GM23338 (cell line): ENCODE measurements around the gene ATG16L2. TPM values are rescaled to one million over a fixed set of nuclear protein-coding genes. Genes with fewer than 3 reads are reported as not detected.

Experiments
- ATAC-seq: fragments of 200-7000 bp; cut with Tn5 transposase; 3 replicates; pipeline ENCODE4 v1.9.1; 2020
- DNase-seq: peaks from one replicate; pipeline ENCODE4 v3.0.0-alpha.2; 2015; ENCODE audit warnings: low spot score
- H2AFZ ChIP-seq: fragments of 200-600 bp; sonication (generic); 2 replicates; pipeline ENCODE4 v1.8.0; 2016; ENCODE audit warnings: antibody characterized with exemption, mild to moderate bottlenecking, moderate library complexity
- H3F3A ChIP-seq: fragments of 200-600 bp; sonication (generic); replicated peaks from 2 replicates; pipeline ENCODE4 v1.8.0; 2017; ENCODE audit warnings: antibody characterized with exemption, mixed run types, low read depth
- H3K27ac ChIP-seq: fragments of 200-600 bp; sonication (generic); 2 replicates; pipeline ENCODE4 v1.6.1; 2016; ENCODE audit warnings: low read depth
- H3K27me3 ChIP-seq: fragments of 200-600 bp; sonication (generic); 2 replicates; pipeline ENCODE4 v1.8.0; 2016; ENCODE audit warnings: mild to moderate bottlenecking, mixed run types, moderate library complexity; ENCODE audit not compliant: insufficient read depth
- H3K36me3 ChIP-seq: fragments of 200-600 bp; sonication (generic); 2 replicates; pipeline ENCODE4 v1.8.0; 2016; ENCODE audit warnings: mild to moderate bottlenecking; ENCODE audit not compliant: insufficient read depth
- H3K4me1 ChIP-seq: fragments of 200-600 bp; sonication (generic); 2 replicates; pipeline ENCODE4 v1.8.0; 2016; ENCODE audit warnings: mild to moderate bottlenecking, moderate library complexity; ENCODE audit not compliant: insufficient read depth
- H3K4me2 ChIP-seq: fragments of 200-600 bp; sonication (generic); 2 replicates; pipeline ENCODE4 v1.7.1; 2017; ENCODE audit warnings: mixed run types
- H3K4me3 ChIP-seq: fragments of 200-600 bp; sonication (generic); 2 replicates; pipeline ENCODE4 v1.6.1; 2016; ENCODE audit warnings: mixed run types
- H3K79me2 ChIP-seq: fragments of 200-600 bp; sonication (generic); replicated peaks from 2 replicates; pipeline ENCODE4 v1.8.0; 2017; ENCODE audit warnings: mild to moderate bottlenecking; ENCODE audit not compliant: insufficient read depth
- H3K9me2 ChIP-seq: fragments of 200-600 bp; sonication (generic); 2 replicates; pipeline ENCODE4 v1.8.0; 2017; ENCODE audit not compliant: insufficient read depth
- H4K20me1 ChIP-seq: fragments of 200-600 bp; sonication (generic); replicated peaks from 2 replicates; pipeline ENCODE4 v1.8.0; 2017; ENCODE audit warnings: mild to moderate bottlenecking; ENCODE audit not compliant: insufficient read depth
- H3K27ac Mint-ChIP-seq: 2 replicates; pipeline ENCODE4 v1.8.0; 2020; ENCODE audit warnings: inconsistent platforms, mild to moderate bottlenecking, moderate library complexity, mixed read lengths
- H3K27me3 Mint-ChIP-seq: 3 replicates; pipeline ENCODE4 v1.8.0; 2022; ENCODE audit warnings: low read depth, mild to moderate bottlenecking, moderate library complexity, mixed read lengths, inconsistent platforms; ENCODE audit not compliant: insufficient read depth, poor library complexity
- H3K36me3 Mint-ChIP-seq: 3 replicates; pipeline ENCODE4 v1.8.0; 2021; ENCODE audit warnings: low read depth, mild to moderate bottlenecking, inconsistent platforms, moderate library complexity, mixed read lengths
- H3K4me1 Mint-ChIP-seq: 3 replicates; pipeline ENCODE4 v1.8.0; 2020; ENCODE audit warnings: mild to moderate bottlenecking, inconsistent platforms, mixed read lengths
- H3K4me3 Mint-ChIP-seq: 3 replicates; pipeline ENCODE4 v1.8.0; 2021; ENCODE audit warnings: moderate library complexity, mild to moderate bottlenecking, inconsistent platforms, mixed read lengths
- H3K9me3 Mint-ChIP-seq: 3 replicates; pipeline ENCODE4 v1.8.0; 2020; ENCODE audit warnings: moderate library complexity, mild to moderate bottlenecking, inconsistent platforms, mixed read lengths
- CREB1 ChIP-seq: fragments of 250-450 bp; sonication (Bioruptor Pico); IDR thresholded peaks from 2 replicates; pipeline ENCODE4 v1.5.0; 2020; ENCODE audit warnings: low read depth, mild to moderate bottlenecking, moderate library complexity
- CTCF ChIP-seq, 2 experiments: fragments of 200-600 bp in 1 of 2; sonication (generic) in 1 of 2; conservative IDR thresholded peaks; 2 replicates each; pipeline versions ENCODE4 v1.5.1 to v1.6.1; 2016 to 2017; ENCODE audit warnings: antibody characterized with exemption in 2 of 2, low read depth in 2 of 2, mild to moderate bottlenecking in 2 of 2, moderate library complexity in 1 of 2
- EZH2 ChIP-seq: fragments of 200-600 bp; sonication (generic); IDR thresholded peaks from one replicate; pipeline ENCODE4 v1.8.0; 2017; ENCODE audit warnings: antibody characterized with exemption, mild to moderate bottlenecking, low read depth; ENCODE audit not compliant: unreplicated experiment
- POLR2AphosphoS5 ChIP-seq: IDR thresholded peaks from 2 replicates; pipeline ENCODE4 v1.6.1; 2016; ENCODE audit warnings: antibody characterized with exemption, low read depth
- REST ChIP-seq: IDR thresholded peaks from one replicate; pipeline ENCODE4 v1.6.1; 2018; ENCODE audit warnings: antibody characterized with exemption; ENCODE audit not compliant: unreplicated experiment
- ZNF114 ChIP-seq: fragments of 250-450 bp; sonication (Bioruptor Pico); IDR thresholded peaks from 2 replicates; pipeline ENCODE4 v1.5.0; 2020; ENCODE audit warnings: mild to moderate bottlenecking, moderate library complexity
- ZNF331 ChIP-seq: fragments of 250-450 bp; sonication (Bioruptor Pico); IDR thresholded peaks from 2 replicates; pipeline ENCODE4 v1.5.0; 2020; ENCODE audit warnings: low read depth, mild to moderate bottlenecking, moderate library complexity
- polyA plus RNA-seq: library from polyadenylated mRNA; unstranded; fragments of >200 nt; fragmentation: Nextera tagmentation; extraction: Ambion mirVana; gene quantifications from 2 replicates; pipeline ENCODE4 v1.2.1, GENCODE V29; 2016
- total RNA-seq: library from RNA; depleted of rRNA; stranded (reverse); fragments of >200 nt; shearing (Covaris generic); gene quantifications from 2 replicates; pipeline ENCODE4 v1.2.3, GENCODE V29; 2014
- TF ChIP-seq, protein P1 (sequence below): fragments of 250-450 bp; sonication (Bioruptor Pico); IDR thresholded peaks from 2 replicates; pipeline ENCODE4 v1.5.0; 2020; ENCODE audit warnings: mild to moderate bottlenecking, moderate library complexity

The ATG16L2 gene
- total and polyA plus RNA-seq, 2 experiments from 2014 or later: 9.6 to 24.6 TPM

DNA sequence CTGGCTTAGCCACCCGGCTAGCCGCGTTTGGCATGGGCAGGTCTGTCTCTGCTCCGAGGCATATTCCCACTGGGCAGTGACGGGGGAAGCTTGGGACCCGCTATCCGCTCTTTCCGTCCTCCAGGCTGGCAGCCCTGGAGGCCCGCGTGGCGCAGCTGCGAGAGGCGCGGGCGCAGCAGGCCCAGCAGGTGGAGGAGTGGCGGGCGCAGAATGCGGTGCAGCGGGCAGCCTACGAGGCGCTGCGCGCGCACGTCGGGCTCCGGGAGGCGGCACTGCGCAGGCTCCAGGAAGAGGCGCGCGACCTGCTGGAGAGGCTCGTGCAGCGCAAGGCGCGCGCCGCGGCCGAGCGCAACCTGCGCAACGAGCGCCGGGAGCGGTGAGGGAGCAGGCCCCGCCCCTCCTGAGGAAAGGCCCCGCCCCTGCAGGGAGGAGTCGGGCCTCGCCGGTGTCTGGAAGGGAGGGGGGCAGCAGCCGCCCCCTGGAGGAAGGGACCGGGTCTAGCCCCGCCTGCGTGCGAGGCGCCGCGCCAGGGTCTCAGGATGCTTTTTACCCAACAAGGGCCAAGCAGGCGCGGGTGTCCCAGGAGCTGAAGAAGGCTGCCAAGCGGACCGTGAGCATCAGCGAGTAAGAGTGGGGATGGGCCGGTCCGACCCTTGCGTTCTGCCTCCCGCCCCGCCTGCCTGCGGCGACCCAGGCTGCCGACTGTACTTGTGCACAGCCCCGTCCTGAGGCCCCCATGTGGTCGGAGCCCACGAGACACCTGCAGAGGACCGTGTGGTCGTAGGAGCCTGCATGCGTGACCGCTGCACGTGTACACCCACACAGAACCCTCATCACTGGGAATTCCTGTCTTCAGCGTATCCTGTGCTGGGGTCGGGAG is 7.9 kb downstream of the ATG16L2 start:
- Histone ChIP-seq H2AFZ (peak overlapping the region; percentile 96), H3K9me2 (no peaks in the 10 kb centered on the region), H3K27me3 (peaks cover 24% of the 10 kb centered on the region), H3K4me3 (peak overlapping the region; percentile 74), H4K20me1 (no peaks in the 10 kb centered on the region), H3K79me2 (no peaks in the 10 kb centered on the region), H3F3A (0 out of 2 replicates have a peak, but pooled peaks cover 3% of the 10 kb centered on the region), H3K36me3 (no peaks in the 10 kb centered on the region), H3K4me1 (no peaks in the 10 kb centered on the region), H3K27ac (no peak overlapping the region), H3K4me2 (peak overlapping the region; percentile 94)
- H3K4me3 Mint-ChIP-seq: peak overlapping the region; percentile 67
- H3K4me1 Mint-ChIP-seq: peaks cover 18% of the 10 kb centered on the region
- DNase-seq (peak; percentile 96), ATAC-seq (peak; percentile 81)
- H3K9me3 Mint-ChIP-seq: no peaks in the 10 kb centered on the region; the same call in 2 of the 3 replicates
- peaks cover 20% of the 10 kb centered on the region for H3K27me3 Mint-ChIP-seq
- TF ChIP-seq REST (no peak), POLR2AphosphoS5 (peak; percentile 92), ZNF331 (CRISPR knock-in tag) (no peak), ZNF114 (no peak), CREB1 (CRISPR knock-in tag) (0 out of 2 replicates have a peak, but pooled peaks have one; percentile 9), EZH2 (no peak), CTCF (conservative IDR thresholded peaks at IDR 0.05; ENCODE audit: low read depth in 2 of 2) (peak in 1 of 2 experiments; percentile 34; a peak in 2 of 4 replicates)
- TF ChIP-seq, protein P1, sequence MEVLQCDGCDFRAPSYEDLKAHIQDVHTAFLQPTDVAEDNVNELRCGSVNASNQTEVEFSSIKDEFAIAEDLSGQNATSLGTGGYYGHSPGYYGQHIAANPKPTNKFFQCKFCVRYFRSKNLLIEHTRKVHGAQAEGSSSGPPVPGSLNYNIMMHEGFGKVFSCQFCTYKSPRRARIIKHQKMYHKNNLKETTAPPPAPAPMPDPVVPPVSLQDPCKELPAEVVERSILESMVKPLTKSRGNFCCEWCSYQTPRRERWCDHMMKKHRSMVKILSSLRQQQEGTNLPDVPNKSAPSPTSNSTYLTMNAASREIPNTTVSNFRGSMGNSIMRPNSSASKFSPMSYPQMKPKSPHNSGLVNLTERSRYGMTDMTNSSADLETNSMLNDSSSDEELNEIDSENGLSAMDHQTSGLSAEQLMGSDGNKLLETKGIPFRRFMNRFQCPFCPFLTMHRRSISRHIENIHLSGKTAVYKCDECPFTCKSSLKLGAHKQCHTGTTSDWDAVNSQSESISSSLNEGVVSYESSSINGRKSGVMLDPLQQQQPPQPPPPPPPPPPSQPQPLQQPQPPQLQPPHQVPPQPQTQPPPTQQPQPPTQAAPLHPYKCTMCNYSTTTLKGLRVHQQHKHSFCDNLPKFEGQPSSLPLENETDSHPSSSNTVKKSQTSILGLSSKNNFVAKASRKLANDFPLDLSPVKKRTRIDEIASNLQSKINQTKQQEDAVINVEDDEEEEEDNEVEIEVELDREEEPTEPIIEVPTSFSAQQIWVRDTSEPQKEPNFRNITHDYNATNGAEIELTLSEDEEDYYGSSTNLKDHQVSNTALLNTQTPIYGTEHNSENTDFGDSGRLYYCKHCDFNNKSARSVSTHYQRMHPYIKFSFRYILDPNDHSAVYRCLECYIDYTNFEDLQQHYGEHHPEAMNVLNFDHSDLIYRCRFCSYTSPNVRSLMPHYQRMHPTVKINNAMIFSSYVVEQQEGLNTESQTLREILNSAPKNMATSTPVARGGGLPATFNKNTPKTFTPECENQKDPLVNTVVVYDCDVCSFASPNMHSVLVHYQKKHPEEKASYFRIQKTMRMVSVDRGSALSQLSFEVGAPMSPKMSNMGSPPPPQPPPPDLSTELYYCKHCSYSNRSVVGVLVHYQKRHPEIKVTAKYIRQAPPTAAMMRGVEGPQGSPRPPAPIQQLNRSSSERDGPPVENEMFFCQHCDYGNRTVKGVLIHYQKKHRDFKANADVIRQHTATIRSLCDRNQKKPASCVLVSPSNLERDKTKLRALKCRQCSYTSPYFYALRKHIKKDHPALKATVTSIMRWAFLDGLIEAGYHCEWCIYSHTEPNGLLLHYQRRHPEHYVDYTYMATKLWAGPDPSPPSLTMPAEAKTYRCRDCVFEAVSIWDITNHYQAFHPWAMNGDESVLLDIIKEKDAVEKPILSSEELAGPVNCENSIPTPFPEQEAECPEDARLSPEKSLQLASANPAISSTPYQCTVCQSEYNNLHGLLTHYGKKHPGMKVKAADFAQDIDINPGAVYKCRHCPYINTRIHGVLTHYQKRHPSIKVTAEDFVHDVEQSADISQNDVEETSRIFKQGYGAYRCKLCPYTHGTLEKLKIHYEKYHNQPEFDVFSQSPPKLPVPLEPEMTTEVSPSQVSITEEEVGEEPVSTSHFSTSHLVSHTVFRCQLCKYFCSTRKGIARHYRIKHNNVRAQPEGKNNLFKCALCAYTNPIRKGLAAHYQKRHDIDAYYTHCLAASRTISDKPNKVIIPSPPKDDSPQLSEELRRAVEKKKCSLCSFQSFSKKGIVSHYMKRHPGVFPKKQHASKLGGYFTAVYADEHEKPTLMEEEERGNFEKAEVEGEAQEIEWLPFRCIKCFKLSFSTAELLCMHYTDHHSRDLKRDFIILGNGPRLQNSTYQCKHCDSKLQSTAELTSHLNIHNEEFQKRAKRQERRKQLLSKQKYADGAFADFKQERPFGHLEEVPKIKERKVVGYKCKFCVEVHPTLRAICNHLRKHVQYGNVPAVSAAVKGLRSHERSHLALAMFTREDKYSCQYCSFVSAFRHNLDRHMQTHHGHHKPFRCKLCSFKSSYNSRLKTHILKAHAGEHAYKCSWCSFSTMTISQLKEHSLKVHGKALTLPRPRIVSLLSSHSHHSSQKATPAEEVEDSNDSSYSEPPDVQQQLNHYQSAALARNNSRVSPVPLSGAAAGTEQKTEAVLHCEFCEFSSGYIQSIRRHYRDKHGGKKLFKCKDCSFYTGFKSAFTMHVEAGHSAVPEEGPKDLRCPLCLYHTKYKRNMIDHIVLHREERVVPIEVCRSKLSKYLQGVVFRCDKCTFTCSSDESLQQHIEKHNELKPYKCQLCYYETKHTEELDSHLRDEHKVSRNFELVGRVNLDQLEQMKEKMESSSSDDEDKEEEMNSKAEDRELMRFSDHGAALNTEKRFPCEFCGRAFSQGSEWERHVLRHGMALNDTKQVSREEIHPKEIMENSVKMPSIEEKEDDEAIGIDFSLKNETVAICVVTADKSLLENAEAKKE: no peak
- H3K36me3 Mint-ChIP-seq: peaks cover 6% of the 10 kb centered on the region; the same call in 1 of the 3 replicates
- no peak overlapping the region for H3K27ac Mint-ChIP-seq
